Measurements from ENCODE around the gene HNRNPAB.

DNA sequence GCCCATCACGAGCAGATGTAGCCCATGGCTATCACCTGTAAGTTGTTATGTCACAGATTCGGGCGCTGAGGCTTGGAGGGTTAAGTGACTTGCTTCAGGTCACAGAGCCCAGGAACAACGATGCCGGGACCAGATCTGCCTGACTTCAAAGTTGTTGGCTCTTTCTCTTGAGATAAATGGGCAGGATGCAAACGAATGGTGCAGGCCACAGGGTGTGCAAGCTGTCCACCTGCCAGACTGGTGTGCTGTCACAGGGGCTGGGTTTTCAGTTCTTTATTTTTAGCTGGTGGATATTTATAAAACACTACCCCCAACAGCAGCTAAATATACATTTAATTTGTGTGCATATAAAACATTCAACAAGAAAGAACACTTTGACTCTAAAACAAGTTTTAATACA lies 45.9 kb downstream of the HNRNPAB start:
- TF ChIP-seq, protein P1, sequence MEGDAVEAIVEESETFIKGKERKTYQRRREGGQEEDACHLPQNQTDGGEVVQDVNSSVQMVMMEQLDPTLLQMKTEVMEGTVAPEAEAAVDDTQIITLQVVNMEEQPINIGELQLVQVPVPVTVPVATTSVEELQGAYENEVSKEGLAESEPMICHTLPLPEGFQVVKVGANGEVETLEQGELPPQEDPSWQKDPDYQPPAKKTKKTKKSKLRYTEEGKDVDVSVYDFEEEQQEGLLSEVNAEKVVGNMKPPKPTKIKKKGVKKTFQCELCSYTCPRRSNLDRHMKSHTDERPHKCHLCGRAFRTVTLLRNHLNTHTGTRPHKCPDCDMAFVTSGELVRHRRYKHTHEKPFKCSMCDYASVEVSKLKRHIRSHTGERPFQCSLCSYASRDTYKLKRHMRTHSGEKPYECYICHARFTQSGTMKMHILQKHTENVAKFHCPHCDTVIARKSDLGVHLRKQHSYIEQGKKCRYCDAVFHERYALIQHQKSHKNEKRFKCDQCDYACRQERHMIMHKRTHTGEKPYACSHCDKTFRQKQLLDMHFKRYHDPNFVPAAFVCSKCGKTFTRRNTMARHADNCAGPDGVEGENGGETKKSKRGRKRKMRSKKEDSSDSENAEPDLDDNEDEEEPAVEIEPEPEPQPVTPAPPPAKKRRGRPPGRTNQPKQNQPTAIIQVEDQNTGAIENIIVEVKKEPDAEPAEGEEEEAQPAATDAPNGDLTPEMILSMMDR (tag by site-specific recombination; IDR thresholded peaks at IDR 0.05) = no peak
- no peak for TF ChIP-seq ZNF214 (tag by site-specific recombination; IDR thresholded peaks at IDR 0.05; ENCODE audit: borderline replicate concordance)
- no peak for TF ChIP-seq ZNF114 (tag by site-specific recombination; IDR thresholded peaks at IDR 0.05)
- no peak for TF ChIP-seq ZNF23 (tag by site-specific recombination; IDR thresholded peaks at IDR 0.05; ENCODE audit: borderline replicate concordance)

Measured in HEK293 (cell line).